Stimulated activated CD8-positive, alpha-beta memory T cell treated with anti-CD3 and anti-CD28 coated beads, Interleukin-4, amount 100 ng/mL, for 24 hours (primary cell): ENCODE measurements around the gene TMEM106A.
"Not testable (repeated sequence)": the region's sequence is repeated elsewhere in the genome, so short reads cannot be mapped to it uniquely, and the experiment has no call there.

Experiments used
- DNase-seq: peaks from one replicate; pipeline ENCODE4 v3.0.0-alpha.2; 2020; ENCODE audit warnings: low read depth

The TMEM106A gene, protein sequence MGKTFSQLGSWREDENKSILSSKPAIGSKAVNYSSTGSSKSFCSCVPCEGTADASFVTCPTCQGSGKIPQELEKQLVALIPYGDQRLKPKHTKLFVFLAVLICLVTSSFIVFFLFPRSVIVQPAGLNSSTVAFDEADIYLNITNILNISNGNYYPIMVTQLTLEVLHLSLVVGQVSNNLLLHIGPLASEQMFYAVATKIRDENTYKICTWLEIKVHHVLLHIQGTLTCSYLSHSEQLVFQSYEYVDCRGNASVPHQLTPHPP

DNA sequence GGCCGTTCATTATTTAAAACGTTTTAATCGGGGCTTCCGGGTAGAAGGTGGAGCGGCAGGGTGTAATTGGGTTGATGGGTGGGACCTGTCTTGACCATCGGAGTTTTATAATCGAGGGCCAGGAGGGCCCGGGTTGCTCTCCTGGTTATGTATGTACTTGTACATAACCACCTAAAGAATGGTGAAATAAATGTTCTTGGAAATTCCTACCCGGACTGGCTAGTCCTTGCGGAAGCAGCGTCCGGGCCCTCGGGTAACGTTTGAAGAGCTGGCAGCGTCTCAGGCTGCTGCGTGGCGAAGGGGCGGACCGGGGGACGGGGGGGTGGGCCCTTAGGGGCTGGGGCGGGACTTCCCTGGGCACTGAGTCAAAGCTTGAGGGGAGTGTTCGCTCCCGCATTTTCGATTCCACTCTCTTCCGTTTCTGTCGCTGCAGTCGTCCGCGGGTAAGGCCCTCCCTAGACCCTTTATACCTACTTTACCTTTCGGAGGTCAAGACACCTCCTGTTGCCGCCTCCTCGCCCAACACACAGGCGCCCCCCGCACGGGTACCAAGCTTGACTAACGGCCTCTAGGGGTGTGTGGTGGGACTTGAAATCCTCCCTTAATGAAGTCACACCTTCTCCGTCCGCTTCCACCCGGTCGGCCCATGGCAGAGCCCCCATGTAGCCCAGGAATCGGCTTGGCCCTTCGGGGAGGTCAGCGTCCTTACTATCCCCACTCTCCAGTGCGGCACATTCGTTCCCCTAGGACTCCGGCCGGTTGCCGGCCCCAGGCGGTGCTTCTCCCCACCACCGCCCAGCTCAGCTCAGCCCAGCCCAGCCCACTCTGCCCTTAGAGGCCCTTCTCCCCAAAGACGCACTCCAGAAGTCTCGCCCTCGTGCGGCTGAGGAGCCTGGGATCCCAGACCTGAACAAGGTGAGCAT is at the start of gene TMEM106A:
Gene TMEM106A, plus strand, starts transcription at position 396 of the 923 bp plus-strand sequence. CDS start 1,167 bp downstream, outside the sequence.
- DNase-seq = peak; percentile 58

DNA sequence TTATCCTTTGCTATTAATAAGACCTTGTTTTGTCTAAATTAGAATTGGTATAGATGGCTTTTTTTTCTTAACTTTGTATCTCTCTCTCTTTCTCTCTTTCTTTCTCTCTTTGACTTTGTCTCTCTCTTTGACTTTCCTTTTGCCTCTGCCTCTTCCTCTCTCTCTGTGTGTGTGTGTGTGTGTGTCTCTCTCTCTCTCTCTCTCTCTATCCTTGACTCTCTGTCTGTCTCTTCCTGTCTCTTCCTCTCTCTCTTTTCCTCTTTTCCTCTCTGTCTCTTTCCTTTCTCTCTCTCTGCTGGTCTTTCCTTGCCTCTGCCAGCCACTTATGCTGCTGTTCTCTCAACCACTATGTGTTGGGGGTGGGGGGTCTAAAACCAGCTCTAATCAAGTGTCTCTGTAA is 45.7 kb upstream of the TMEM106A start:
- not testable (repeated sequence) for DNase-seq

DNA sequence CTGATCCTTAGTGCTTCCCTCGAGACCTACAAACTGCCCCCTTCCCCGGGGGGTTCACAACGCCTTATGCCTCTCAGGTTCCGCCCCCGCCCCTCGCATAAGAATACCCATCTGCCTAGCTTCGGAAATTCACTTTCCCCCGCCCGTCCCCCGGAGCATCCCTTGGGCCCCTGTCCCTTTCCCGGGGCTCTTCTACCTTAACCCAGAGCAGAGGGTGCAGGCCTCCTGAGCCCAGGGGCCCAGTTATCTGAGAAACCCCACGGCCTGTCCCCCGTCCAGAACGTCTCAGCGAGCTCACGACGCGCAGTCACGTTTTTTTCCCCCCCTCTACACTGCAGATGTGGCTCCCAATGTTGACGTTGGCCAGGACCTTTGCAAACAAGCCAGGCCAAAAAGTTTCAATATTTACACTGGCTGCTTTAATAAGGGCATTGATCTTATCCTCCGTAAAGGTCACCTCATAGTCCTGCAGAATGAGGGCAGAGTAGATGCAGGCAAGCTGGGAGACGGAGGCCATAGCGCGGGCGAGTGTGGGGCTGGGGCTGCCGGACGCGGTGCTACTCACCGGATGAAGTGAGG is 42.0 kb upstream of the TMEM106A start:
- DNase-seq = peak; percentile 3

DNA sequence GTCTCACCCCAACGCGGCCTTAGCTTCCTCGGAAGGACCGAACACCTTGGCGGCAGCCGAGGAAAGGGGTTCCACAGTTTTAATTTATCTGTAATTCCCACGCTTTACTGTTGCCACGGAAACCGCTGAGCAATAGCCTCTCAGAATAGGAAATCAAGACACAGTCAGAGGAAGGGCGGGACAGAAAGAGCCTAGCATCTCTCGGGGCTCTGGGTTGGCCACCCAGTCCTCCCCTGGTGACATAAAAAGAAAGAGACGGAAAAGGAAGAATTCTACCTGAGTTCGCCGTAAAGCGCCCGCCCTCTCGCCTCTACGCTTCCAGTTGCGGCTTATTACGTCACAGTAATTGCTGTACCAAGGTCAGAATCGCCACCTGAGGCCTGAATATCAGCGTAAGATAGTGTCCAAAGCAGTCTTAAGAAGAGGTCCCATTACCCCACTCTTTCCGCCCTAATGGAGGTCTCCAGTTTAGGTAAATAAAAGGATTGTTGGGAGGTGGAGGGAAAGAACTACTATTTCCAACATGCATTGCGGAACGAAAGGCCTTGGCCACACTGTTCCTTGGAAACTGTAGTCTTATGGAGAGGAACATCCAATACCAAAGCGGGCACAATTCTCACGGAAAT is 41.4 kb upstream of the TMEM106A start:
- peak; percentile 74 for DNase-seq

DNA sequence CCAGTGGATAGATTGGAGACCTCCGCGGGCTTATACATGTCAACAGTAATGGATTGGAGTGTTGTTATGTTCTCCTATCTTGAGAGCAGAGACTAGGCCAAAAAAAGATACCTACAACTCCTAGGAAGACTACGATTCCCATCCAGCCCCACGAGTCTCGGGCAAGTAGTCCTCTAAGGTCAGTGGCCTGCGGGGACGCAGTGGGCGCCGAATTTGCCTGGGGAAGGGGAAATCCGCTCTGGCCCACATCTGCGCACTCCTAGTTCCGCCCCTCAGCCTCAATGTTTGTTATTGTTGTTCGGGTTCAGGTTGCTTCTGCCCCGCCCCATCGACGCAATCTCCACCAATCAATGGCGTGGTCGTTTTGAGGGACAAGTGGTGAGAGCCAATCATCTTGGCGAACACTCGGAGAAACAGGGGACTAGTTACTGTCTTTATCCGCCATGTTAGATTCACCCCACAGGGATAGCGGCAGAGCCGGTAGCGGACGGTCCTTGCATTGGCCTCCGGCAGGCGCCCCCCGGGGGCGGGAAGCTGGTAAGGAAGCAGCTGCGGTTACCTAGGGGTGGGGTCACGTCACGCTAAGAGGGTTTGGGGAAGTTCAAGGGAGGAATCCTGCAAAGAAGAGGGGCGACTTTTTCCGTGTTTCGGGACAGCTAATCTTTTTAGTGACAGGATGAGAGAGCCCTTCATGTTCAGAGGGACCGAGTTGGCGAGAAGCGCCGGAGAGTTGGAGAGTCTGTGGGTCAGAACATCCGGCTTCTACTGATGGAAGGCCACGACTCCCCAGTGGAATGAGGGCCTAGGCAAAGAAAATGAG is 40.7 kb upstream of the TMEM106A start, which contains the start of gene NBR1:
Gene NBR1, plus strand, starts transcription at position 449 of the 820 bp plus-strand sequence. CDS start 4,586 bp downstream, outside the sequence.
- peak; percentile 88 for DNase-seq

DNA sequence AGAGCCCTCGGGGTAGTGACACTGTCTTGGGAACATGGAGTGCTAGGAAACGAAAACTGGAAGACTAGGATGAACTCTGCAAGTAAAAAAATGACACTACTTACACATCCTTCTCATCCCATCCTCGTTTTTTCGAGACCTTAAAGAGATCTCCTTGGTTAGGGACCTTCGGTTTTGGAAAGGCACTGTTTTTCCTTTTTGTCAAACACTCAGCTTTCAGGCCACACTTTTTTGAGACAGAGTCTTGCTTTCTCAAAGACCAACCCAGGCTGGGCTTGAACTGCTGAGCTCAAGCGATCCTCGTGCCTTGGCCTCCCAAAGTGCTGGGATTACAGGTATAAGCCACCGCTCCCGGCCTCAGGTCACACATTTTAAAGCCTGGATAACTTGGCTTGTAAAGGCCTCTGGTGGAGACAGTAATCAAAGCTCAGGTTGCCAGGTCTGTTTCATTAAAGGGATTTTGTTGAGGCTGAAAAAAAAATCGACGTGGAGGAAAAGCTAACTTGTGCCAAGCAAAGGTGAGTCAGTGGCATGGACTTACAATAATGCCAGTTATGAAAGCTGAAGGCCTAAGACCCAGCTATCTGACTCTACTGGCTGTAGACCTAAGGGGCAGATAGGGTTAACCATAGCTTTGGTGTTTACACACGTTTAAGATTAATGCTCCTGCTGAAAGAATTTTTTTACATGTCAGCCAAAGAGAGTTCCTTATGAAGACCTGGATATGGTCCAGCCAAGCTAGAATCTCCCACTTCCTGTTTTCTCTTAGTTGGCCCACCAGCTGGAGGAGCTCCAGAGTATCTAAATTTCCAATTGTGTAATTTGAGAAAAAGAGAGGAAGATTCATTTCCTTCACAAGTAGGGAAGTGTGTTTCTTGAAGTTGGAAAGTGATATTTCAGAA is 39.8 kb upstream of the TMEM106A start:
- no peak for DNase-seq

GRCh38 chr17:43175213-43176118 is 36.2 kb upstream of the TMEM106A start:
- no peak for DNase-seq

GRCh38 chr17:43176119-43176570 is 35.5 kb upstream of the TMEM106A start:
- no peak for DNase-seq

GRCh38 chr17:43183921-43184320 is 27.8 kb upstream of the TMEM106A start:
- no peak for DNase-seq

- not testable (repeated sequence) for DNase-seq
Measured at GRCh38 chr17:43186656-43187055, 25.0 kb upstream of the TMEM106A start.

- DNase-seq = no peak
Measured at GRCh38 chr17:43193251-43193650, 18.4 kb upstream of the TMEM106A start.

GRCh38 chr17:43199633-43200032 is 12.0 kb upstream of the TMEM106A start:
- no peak for DNase-seq

DNA sequence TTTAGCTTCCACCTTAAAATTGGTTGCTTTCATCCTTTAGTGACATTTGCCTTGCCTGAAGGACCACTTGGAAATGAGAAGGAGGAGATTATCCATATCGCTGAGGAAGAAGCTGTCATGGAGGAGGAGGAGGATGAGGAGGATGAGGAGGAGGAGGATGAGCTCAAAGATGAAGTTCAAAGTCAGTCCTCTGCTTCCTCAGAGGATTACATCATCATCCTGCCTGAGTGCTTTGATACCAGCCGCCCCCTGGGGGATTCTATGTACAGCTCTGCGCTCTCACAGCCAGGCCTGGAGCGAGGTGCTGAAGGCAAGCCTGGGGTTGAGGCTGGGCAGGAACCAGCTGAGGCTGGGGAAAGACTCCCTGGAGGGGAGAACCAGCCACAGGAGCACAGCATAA is 11.5 kb upstream of the TMEM106A start:
- no peak for DNase-seq

- not testable (repeated sequence) for DNase-seq
Measured at GRCh38 chr17:43203013-43203412, 8.7 kb upstream of the TMEM106A start.

- no peak for DNase-seq
Measured at GRCh38 chr17:43210576-43210975, 1.1 kb upstream of the TMEM106A start.

DNA sequence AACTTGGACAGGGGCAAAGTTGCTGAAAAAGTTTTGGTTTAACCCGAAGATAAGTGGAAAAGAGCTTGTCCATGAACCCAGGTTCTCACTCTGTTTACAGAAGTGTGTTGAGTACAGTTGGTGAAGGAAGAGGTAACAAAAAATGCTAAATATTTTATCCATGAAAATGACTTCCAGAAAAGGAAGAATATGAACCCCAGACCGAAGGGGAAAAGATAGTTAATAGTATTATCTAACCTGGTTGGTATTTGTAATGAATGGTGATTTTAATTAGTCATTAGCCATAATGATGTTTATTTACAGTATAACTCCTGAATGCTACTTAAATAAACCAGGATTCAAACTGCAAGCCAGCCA is 574 bp upstream of the TMEM106A start:
- no peak for DNase-seq

DNA sequence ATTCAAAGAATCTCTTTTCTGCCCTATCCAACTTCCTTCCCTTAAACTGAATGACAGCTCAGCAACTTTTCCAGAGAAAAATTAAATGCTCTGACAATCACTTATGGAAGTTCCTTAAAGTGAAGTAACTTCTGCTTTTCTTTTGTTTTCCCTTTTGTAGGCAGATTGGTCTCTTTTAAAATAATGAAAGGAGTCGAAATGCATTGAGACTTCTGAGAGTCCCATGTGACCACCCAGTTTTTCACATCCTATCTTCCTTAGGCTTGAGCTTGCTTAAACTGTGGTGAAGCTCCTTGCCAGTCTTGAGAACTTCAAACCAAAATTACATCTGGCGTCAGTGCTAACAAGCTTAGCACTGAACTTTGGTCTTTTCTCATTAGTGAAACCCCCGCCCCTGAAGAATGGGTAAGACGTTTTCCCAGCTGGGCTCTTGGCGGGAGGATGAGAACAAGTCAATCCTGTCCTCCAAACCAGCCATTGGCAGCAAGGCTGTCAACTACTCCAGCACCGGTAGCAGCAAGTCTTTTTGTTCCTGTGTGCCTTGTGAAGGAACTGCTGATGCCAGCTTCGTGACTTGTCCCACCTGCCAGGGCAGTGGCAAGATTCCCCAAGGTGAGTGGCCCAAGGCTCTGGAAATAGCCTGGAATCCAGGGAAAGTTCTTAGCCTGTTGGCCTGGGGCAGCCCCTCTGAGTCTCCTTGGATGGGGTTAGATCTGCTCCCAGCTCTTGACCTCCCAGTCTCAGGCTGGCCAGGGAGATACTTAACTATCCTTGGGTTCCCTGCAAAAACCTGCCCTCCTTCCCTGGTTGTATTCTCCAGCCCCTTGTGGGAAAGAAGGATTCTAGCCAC is 1.2 kb downstream of the TMEM106A start:
- DNase-seq = no peak

GRCh38 chr17:43213545-43213944 is 1.9 kb downstream of the TMEM106A start:
- DNase-seq = no peak
